PC-9 (cell line): ENCODE results near the gene MPND. TPM values are rescaled to one million over a fixed set of nuclear protein-coding genes. Genes with fewer than 3 reads are reported as not detected.

Experiments used
- BruUV-seq: library from RNA; stranded (reverse); fragments of 400-500 nt; replicated peaks from 2 replicates; lab custom pipeline; 2021; lab: Mats Ljungman, UMichigan
- CTCF ChIA-PET: fragments of 300-600 bp; sonication (Branson Sonifier 250); formaldehyde crosslinking; loops from one replicate; lab custom pipeline; 2022; ENCODE audit warnings: antibody characterized with exemption; lab: Charles Lee
- POLR2A ChIA-PET: fragments of 300-600 bp; sonication (Branson Sonifier 250); formaldehyde crosslinking; loops from one replicate; lab custom pipeline; 2022; ENCODE audit warnings: antibody characterized with exemption; ENCODE audit not compliant: unreplicated experiment; lab: Charles Lee
- DNase-seq, 2 experiments: peaks; one replicate each; pipeline versions ENCODE4 v3.0.0 to v3.0.0-alpha.2; 2015 to 2022; ENCODE audit warnings: mixed read lengths in 1 of 2
- H2AFZ ChIP-seq: fragments of 200-600 bp; sonication (generic); 2 replicates; pipeline ENCODE4 v1.8.1; 2017; ENCODE audit warnings: antibody characterized with exemption
- H3F3A ChIP-seq: fragments of 200-600 bp; sonication (generic); 2 replicates; pipeline ENCODE4 v1.8.1; 2017; ENCODE audit warnings: antibody characterized with exemption, mild to moderate bottlenecking, low read depth; ENCODE audit not compliant: insufficient read depth
- H3K27ac ChIP-seq: fragments of 200-600 bp; sonication (generic); 2 replicates; pipeline ENCODE4 v1.6.1; 2016; ENCODE audit warnings: mixed run types
- H3K27me3 ChIP-seq: fragments of 200-600 bp; sonication (generic); 2 replicates; pipeline ENCODE4 v1.6.1; 2016; ENCODE audit warnings: low read depth, mixed run types; ENCODE audit not compliant: insufficient read depth
- H3K36me3 ChIP-seq: fragments of 200-600 bp; sonication (generic); 2 replicates; pipeline ENCODE4 v1.6.1; 2016; ENCODE audit warnings: low read depth, mixed run types
- H3K4me1 ChIP-seq: fragments of 200-600 bp; sonication (generic); replicated peaks from 2 replicates; pipeline ENCODE4 v1.6.1; 2016; ENCODE audit warnings: mixed run types; ENCODE audit not compliant: insufficient read depth
- H3K4me2 ChIP-seq: fragments of 200-600 bp; sonication (generic); 2 replicates; pipeline ENCODE4 v1.6.1; 2017; ENCODE audit warnings: mixed run types
- H3K4me3 ChIP-seq: fragments of 200-600 bp; sonication (generic); 2 replicates; pipeline ENCODE4 v1.6.1; 2016; ENCODE audit warnings: mixed run types
- H3K79me2 ChIP-seq: fragments of 200-600 bp; sonication (generic); 2 replicates; pipeline ENCODE4 v1.6.1; 2017; ENCODE audit warnings: low read depth, mixed run types
- H3K9me2 ChIP-seq: fragments of 200-600 bp; sonication (generic); 2 replicates; pipeline ENCODE4 v1.8.1; 2017; ENCODE audit warnings: mild to moderate bottlenecking; ENCODE audit not compliant: insufficient read depth
- H3K9me3 ChIP-seq: fragments of 200-600 bp; sonication (generic); 2 replicates; pipeline ENCODE4 v1.8.1; 2016; ENCODE audit warnings: low read depth; ENCODE audit not compliant: insufficient read depth
- H4K20me1 ChIP-seq: fragments of 200-600 bp; sonication (generic); 2 replicates; pipeline ENCODE4 v1.8.1; 2017; ENCODE audit not compliant: insufficient read depth
- CTCF ChIP-seq: fragments of 200-600 bp; sonication (generic); conservative IDR thresholded peaks from 2 replicates; pipeline ENCODE4 v1.6.1; 2017; ENCODE audit warnings: mixed run types, antibody characterized with exemption, mild to moderate bottlenecking, moderate library complexity
- EZH2 ChIP-seq: fragments of 200-600 bp; sonication (generic); IDR thresholded peaks from 2 replicates; pipeline ENCODE4 v1.8.0; 2017; ENCODE audit warnings: antibody characterized with exemption, low read depth
- intact Hi-C: fragments of 100-400 bp; cut with micrococcal nuclease; formaldehyde crosslinking; loops from one replicate; pipeline ENCODE4 v1.10.0; 2022; ENCODE audit not compliant: unreplicated experiment
- total RNA-seq: library from RNA; stranded (reverse); gene quantifications from 2 replicates; pipeline ENCODE4 v1.2.3, GENCODE V29; 2021

Gene MPND
- total RNA-seq, 1 experiment from 2014 or later = 12.6 TPM

DNA sequence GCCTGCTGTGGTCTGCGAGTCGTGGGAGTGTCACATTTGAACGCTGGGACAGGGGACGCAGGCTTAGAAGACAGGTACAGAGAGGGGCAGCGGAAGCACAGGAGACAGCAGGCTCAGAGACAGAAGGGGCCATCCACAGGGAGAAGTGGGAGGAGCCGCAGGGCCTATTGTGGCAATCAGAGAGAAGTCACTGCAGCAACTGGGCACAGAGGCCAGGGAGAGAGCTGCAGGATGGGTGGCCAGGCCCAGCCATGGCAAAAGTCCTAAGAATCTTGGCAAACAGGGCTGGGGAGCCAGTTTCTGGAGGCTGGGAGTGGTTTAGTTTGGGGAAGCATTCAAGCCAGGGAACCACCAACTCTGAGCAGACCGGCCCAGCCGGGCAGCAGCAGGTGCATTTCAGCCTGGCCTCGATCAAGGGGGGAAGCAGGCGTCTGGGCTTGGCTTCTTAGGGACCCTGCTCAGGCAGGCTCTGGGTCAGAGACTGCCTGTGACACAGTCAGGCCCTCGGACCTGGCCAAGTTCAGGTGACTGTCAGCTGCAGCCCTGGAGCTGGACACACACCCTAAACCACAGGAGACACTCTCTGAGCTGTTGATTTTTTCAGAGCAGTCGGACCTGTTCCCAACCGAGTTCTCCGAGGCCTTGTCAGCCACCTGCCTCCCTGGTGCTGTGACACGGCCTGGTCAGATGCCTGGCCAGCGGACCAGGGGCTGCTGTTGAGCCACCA, 45.1 kb downstream of the MPND start:
- H3K27ac ChIP-seq = peak overlapping the region; percentile 23; the same call in 1 of the 2 replicates
- POLR2A ChIA-PET = interaction anchor here (0.6 to 0.7 kb wide), 2 partner anchors 12 to 14 kb away, joined by 3 to 4 read pairs; partner anchors contain the start of gene SH3GL1
- H3K4me1 ChIP-seq = peaks cover 16% of the 10 kb centered on the region
- H3K79me2 ChIP-seq = peaks cover 15% of the 10 kb centered on the region; the same call in 1 of the 2 replicates
- H3K9me2 ChIP-seq = no peaks in the 10 kb centered on the region
- H3K27me3 ChIP-seq = no peaks in the 10 kb centered on the region
- intact Hi-C loops = loop anchor here (1.0 to 2.0 kb wide), 2 partner anchors 9 to 14 kb away; no protein-coding TSS in a partner anchor
- no peak for TF ChIP-seq CTCF
- TF ChIP-seq EZH2 = no peak
- no peak overlapping the region for H2AFZ ChIP-seq
- H3K4me3 ChIP-seq = no peak overlapping the region
- DNase-seq = peak; percentile 64 to 85
- no peaks in the 10 kb centered on the region for H3K9me3 ChIP-seq
- no TSS peak for BruUV-seq
- H4K20me1 ChIP-seq = peaks cover 16% of the 10 kb centered on the region
- CTCF ChIA-PET = interaction anchor here (0.6 to 1.4 kb wide), 2 partner anchors 13 to 121 kb away, joined by 3 to 5 read pairs; no protein-coding TSS in a partner anchor
- H3F3A ChIP-seq = peaks cover 15% of the 10 kb centered on the region; the same call in 1 of the 2 replicates
- H3K4me2 ChIP-seq = peak overlapping the region; percentile 22
- no peaks in the 10 kb centered on the region for H3K36me3 ChIP-seq

- CTCF ChIA-PET = interaction anchor here (1.4 kb wide), 1 partner anchor 14 kb away, joined by 5 read pairs; no protein-coding TSS in a partner anchor
- peaks cover 15% of the 10 kb centered on the region; the same call in 1 of the 2 replicates for H3F3A ChIP-seq
- H3K9me3 ChIP-seq = no peaks in the 10 kb centered on the region
- TF ChIP-seq CTCF (no peak), EZH2 (no peak)
- H3K27ac ChIP-seq = peak overlapping the region; percentile 23; the same call in 1 of the 2 replicates
- peaks cover 16% of the 10 kb centered on the region for H3K4me1 ChIP-seq
- no peaks in the 10 kb centered on the region for H3K27me3 ChIP-seq
- peaks cover 15% of the 10 kb centered on the region; the same call in 1 of the 2 replicates for H3K79me2 ChIP-seq
- H4K20me1 ChIP-seq = peaks cover 16% of the 10 kb centered on the region
- no peak for DNase-seq
- intact Hi-C loops = loop anchor here (2.0 kb wide), 1 partner anchor 14 kb away; no protein-coding TSS in a partner anchor
- H3K36me3 ChIP-seq = no peaks in the 10 kb centered on the region
- no peak overlapping the region for H3K4me3 ChIP-seq
- H3K9me2 ChIP-seq = no peaks in the 10 kb centered on the region
- H2AFZ ChIP-seq = no peak overlapping the region
- peak overlapping the region; percentile 22 for H3K4me2 ChIP-seq
- POLR2A ChIA-PET = no interaction called here
- no TSS peak for BruUV-seq
These were observed 45.7 kb downstream of the MPND start for GRCh38 chr19:4389064-4389375.

DNA sequence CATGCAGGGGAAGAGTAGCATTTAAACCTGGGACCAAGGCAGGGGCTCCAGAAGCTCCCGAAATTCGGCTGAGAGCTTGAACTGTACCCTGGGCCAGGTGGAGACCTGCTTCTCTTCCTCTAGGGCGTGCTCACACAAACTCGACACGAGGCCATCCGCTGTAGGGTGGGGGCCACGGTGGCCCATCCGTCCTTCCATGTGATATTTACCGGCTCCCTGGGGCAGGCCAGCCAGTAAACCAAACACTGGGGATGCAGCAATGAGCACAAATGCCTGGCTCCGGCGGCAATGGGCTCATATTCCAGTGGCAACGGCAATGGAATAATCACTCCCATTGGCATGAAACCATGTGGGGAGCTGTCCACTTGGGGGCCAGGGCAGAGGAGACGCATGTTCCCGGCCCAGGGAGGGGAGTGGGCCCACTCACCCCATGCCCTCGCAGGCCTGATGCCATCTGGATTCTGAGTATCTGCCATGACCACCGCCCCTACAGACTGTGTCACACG, 46.2 kb downstream of the MPND start:
- no peaks in the 10 kb centered on the region for H3K36me3 ChIP-seq
- H3K79me2 ChIP-seq = peaks cover 15% of the 10 kb centered on the region; the same call in 1 of the 2 replicates
- H3K27me3 ChIP-seq = no peaks in the 10 kb centered on the region
- intact Hi-C loops = loop anchor here (2.0 kb wide), 1 partner anchor 15 kb away; no protein-coding TSS in a partner anchor
- H3K4me1 ChIP-seq = peaks cover 16% of the 10 kb centered on the region
- no peak overlapping the region for H3K4me3 ChIP-seq
- TF ChIP-seq CTCF (no peak), EZH2 (no peak)
- ChIA-PET POLR2A (no interaction called here), CTCF (no interaction called here)
- no peak overlapping the region for H3K27ac ChIP-seq
- H4K20me1 ChIP-seq = peaks cover 16% of the 10 kb centered on the region
- no peak overlapping the region for H3K4me2 ChIP-seq
- no peaks in the 10 kb centered on the region for H3K9me2 ChIP-seq
- H3F3A ChIP-seq = peaks cover 15% of the 10 kb centered on the region; the same call in 1 of the 2 replicates
- no peak for DNase-seq
- H2AFZ ChIP-seq = no peak overlapping the region
- no peaks in the 10 kb centered on the region for H3K9me3 ChIP-seq
- BruUV-seq = no TSS peak
